K562 (cell line): ENCODE results near the gene ACE. TPM values are rescaled to one million over a fixed set of nuclear protein-coding genes. Genes with fewer than 3 reads are reported as not detected.

ENCODE experiments used
- ATAC-seq: fragments of 200-7000 bp; cut with Tn5 transposase; 3 replicates; pipeline ENCODE4 v1.9.1; 2020; ENCODE audit warnings: moderate library complexity
- BruUV-seq: library from RNA; stranded (reverse); fragments of 400-500 nt; replicated peaks from 2 replicates; lab custom pipeline; 2021; lab: Mats Ljungman, UMichigan
- CTCF ChIA-PET: fragments of 300-600 bp; formaldehyde crosslinking; extraction: SDS; loops from one replicate; lab custom pipeline; 2021; ENCODE audit warnings: low intra/inter-chr PET ratio; lab: Yijun Ruan, JAX
- POLR2A ChIA-PET: fragments of 300-600, 350-650 bp; sonication (Branson Sonifier 250); formaldehyde crosslinking; extraction: SDS; loops from one replicate; lab custom pipeline; 2021; ENCODE audit warnings: antibody characterized with exemption, inconsistent platforms; lab: Yijun Ruan, JAX
- DNase-seq, 4 experiments: peaks; one replicate each; pipeline versions ENCODE4 v3.0.0 to v3.0.0-alpha.2; 2011 to 2018; ENCODE audit warnings: low spot score in 3 of 4, mixed read lengths in 3 of 4; ENCODE audit errors: extremely low read depth in 1 of 4
- FAIRE-seq: peaks from 2 replicates; lab custom pipeline; 2011; peaks lifted over from hg19 to GRCh38; lab: Jason Lieb, UNC
- H2AFZ ChIP-seq: 2 replicates; pipeline ENCODE4 v1.6.0; 2011; ENCODE audit warnings: low read depth, low read length, control low read depth, inconsistent platforms
- H3K27ac ChIP-seq: fragments of 200-600 bp; 3 replicates; pipeline ENCODE4 v1.8.0; 2011; ENCODE audit warnings: low read depth, mild to moderate bottlenecking, control low read depth, inconsistent platforms, low read length, moderate library complexity, mixed read lengths; ENCODE audit errors: extremely low read depth
- H3K27me3 ChIP-seq, 2 experiments: fragments of 300-600 bp in 1 of 2; 2 replicates in 1 of 2; 3 replicates in 1 of 2; pipeline versions ENCODE4 v1.6.0 to v1.8.0; 2011; ENCODE audit warnings: inconsistent platforms in 2 of 2, low read length in 2 of 2, mild to moderate bottlenecking in 1 of 2, mixed read lengths in 1 of 2, moderate library complexity in 1 of 2; ENCODE audit not compliant: control insufficient read depth in 2 of 2, insufficient read depth in 2 of 2
- H3K36me3 ChIP-seq: fragments of 300-600 bp; 3 replicates; pipeline ENCODE4 v1.8.0; 2011; ENCODE audit warnings: mild to moderate bottlenecking, low read length, inconsistent platforms; ENCODE audit not compliant: control insufficient read depth, insufficient read depth
- H3K4me1 ChIP-seq, 2 experiments: fragments of 200-600 bp in 1 of 2; replicated peaks in 1 of 2; 2 replicates in 1 of 2; 3 replicates in 1 of 2; pipeline versions ENCODE4 v1.5.1 to v1.8.0; 2011; ENCODE audit warnings: inconsistent platforms in 2 of 2, low read length in 2 of 2, mild to moderate bottlenecking in 1 of 2, mixed read lengths in 1 of 2, moderate library complexity in 1 of 2; ENCODE audit not compliant: control insufficient read depth in 2 of 2, insufficient read depth in 2 of 2
- H3K4me2 ChIP-seq: 2 replicates; pipeline ENCODE4 v1.6.1; 2011; ENCODE audit warnings: low read length, control low read depth, inconsistent platforms, mixed read lengths; ENCODE audit not compliant: insufficient read depth
- H3K4me3 ChIP-seq: fragments of 200-600 bp; sonication (generic), shearing (Covaris generic); 2 replicates; pipeline ENCODE4 v1.5.1; 2016; ENCODE audit warnings: control low read depth, inconsistent platforms
- H3K79me2 ChIP-seq: fragments of 200-600 bp; 3 replicates; pipeline ENCODE4 v1.8.0; 2011; ENCODE audit warnings: low read length, inconsistent platforms; ENCODE audit not compliant: control insufficient read depth, insufficient read depth
- H3K9ac ChIP-seq, 2 experiments: 2 replicates each; pipeline versions ENCODE4 v1.6.0 to v1.6.1; 2011; ENCODE audit warnings: low read depth in 2 of 2, low read length in 2 of 2, control low read depth in 1 of 2, inconsistent platforms in 1 of 2, mild to moderate bottlenecking in 1 of 2, mixed read lengths in 1 of 2; ENCODE audit not compliant: insufficient read depth in 1 of 2
- H3K9me1 ChIP-seq: one replicate; pipeline ENCODE4 v1.6.0; 2011; ENCODE audit warnings: inconsistent platforms, mild to moderate bottlenecking, low read length, moderate library complexity; ENCODE audit not compliant: control insufficient read depth, insufficient read depth
- H3K9me3 ChIP-seq: replicated peaks from 2 replicates; pipeline ENCODE4 v1.5.1; 2011; ENCODE audit warnings: low read depth, low read length, inconsistent platforms; ENCODE audit not compliant: control insufficient read depth, insufficient read depth
- H4K20me1 ChIP-seq: replicated peaks from 2 replicates; pipeline ENCODE4 v1.6.1; 2011; ENCODE audit warnings: low read length, inconsistent platforms, mixed read lengths; ENCODE audit not compliant: control insufficient read depth, insufficient read depth
- DACH1 ChIP-seq: fragments of 450-650 bp; IDR thresholded peaks from 2 replicates; pipeline ENCODE4 v1.6.1; 2018; ENCODE audit not compliant: partially characterized antibody
- ESRRA ChIP-seq: fragments of 450-650 bp; IDR thresholded peaks from 2 replicates; pipeline ENCODE4 v1.6.1; 2014; ENCODE audit warnings: low read depth, mild to moderate bottlenecking, moderate library complexity, borderline replicate concordance
- HNRNPUL1 ChIP-seq: fragments of 200-400 bp; formaldehyde crosslinking; IDR thresholded peaks from 2 replicates; pipeline ENCODE4 v1.6.1; 2017; ENCODE audit warnings: low read length
- ID3 ChIP-seq, 2 experiments: fragments of 250-450 bp in 1 of 2; fragments of 450-650 bp in 1 of 2; sonication (Bioruptor Pico) in 1 of 2; IDR thresholded peaks; 2 replicates each; pipeline versions ENCODE4 v1.6.1 to v1.8.0; 2016 to 2021; ENCODE audit warnings: mild to moderate bottlenecking in 2 of 2, moderate library complexity in 2 of 2, missing compliant biosample characterization in 1 of 2, missing genetic modification characterization in 1 of 2
- PPARD ChIP-seq: fragments of 250-450 bp; sonication (Bioruptor Pico); IDR thresholded peaks from 2 replicates; pipeline ENCODE4 v1.8.0; 2022; ENCODE audit warnings: inconsistent platforms, mild to moderate bottlenecking, moderate library complexity
- RAD21 ChIP-seq, 2 experiments: fragments of 250-450 bp in 1 of 2; fragments of 450-650 bp in 1 of 2; sonication (Bioruptor Pico) in 1 of 2; formaldehyde crosslinking in 1 of 2; IDR thresholded peaks in 1 of 2; conservative IDR thresholded peaks in 1 of 2; 2 replicates each; pipeline versions ENCODE4 v1.4.0 to v1.8.0; 2020 to 2022; ENCODE audit warnings: mild to moderate bottlenecking in 2 of 2, moderate library complexity in 1 of 2
- ZBTB33 ChIP-seq: sonication (generic); formaldehyde crosslinking; IDR thresholded peaks from 2 replicates; pipeline ENCODE4 v1.8.1; 2023; ENCODE audit warnings: mild to moderate bottlenecking, missing genetic modification reagents
- ZNF143 ChIP-seq: sonication (generic); formaldehyde crosslinking; IDR thresholded peaks from 2 replicates; pipeline ENCODE4 v1.9.0; 2022; ENCODE audit warnings: mild to moderate bottlenecking, missing genetic modification reagents
- ZNF239 ChIP-seq: fragments of 250-450 bp; sonication (Bioruptor Pico); IDR thresholded peaks from 2 replicates; pipeline ENCODE4 v1.4.0; 2020; ENCODE audit warnings: mild to moderate bottlenecking
- ZNF778 ChIP-seq: fragments of 450-650 bp; formaldehyde crosslinking; IDR thresholded peaks from 2 replicates; pipeline ENCODE4 v1.4.0; 2020; ENCODE audit warnings: mild to moderate bottlenecking, moderate library complexity
- in situ Hi-C: fragments of 300-500 bp; cut with MboI; formaldehyde crosslinking; loops from 4 replicates; pipeline ENCODE4 v1.15.0; 2018; ENCODE audit warnings: inconsistent platforms, mixed read lengths
- intact Hi-C: fragments of 100-400 bp; cut with micrococcal nuclease; formaldehyde crosslinking; loops from 2 replicates; pipeline ENCODE4 v1.14.2; 2022
- polyA plus RNA-seq, 8 experiments: library from polyadenylated mRNA; depleted of rRNA in 4 of 8; stranded (reverse) in 5 of 8; unstranded in 3 of 8; fragments of >200 nt; fragmentation: Nextera tagmentation in 2 of 8; fragmentation: Illumina TruSeq in 1 of 8; extraction: Ambion mirVana in 2 of 8; extraction: Trizol in 1 of 8; gene quantifications; 2 replicates each; pipeline versions ENCODE4 v1.2.1 to v1.2.3, GENCODE V29; 2011 to 2014; ENCODE audit warnings: inconsistent platforms in 1 of 8, missing spikeins in 1 of 8
- total RNA-seq, 7 experiments: library from RNA; depleted of rRNA in 6 of 7; stranded (reverse); fragments of >200 nt in 6 of 7; fragmentation: Illumina TruSeq in 2 of 7; extraction: Trizol in 2 of 7; gene quantifications; 2 replicates each; pipeline versions ENCODE4 v1.2.1 to v1.2.3, GENCODE V29; 2011 to 2021; ENCODE audit warnings: low replicate concordance in 1 of 7
- TF ChIP-seq, protein P1 (sequence below): sonication (generic); formaldehyde crosslinking; IDR thresholded peaks from 2 replicates; pipeline ENCODE4 v1.8.0; 2022; ENCODE audit warnings: mild to moderate bottlenecking, missing genetic modification reagents, borderline replicate concordance
- TF ChIP-seq, protein P2 (sequence below): fragments of 450-650 bp; IDR thresholded peaks from 2 replicates; pipeline ENCODE4 v1.6.1; 2014; ENCODE audit warnings: low read depth, mild to moderate bottlenecking, moderate library complexity, borderline replicate concordance

The ACE gene
- total and polyA plus RNA-seq, 9 of the 15 experiments (the other 6 are each of a cell fraction or from before 2014, with no cell fraction given): 0.07 to 2.5 (median 0.47) TPM; not detected in 1

GRCh38 chr17:63543822-63544420, 67.1 kb downstream of the ACE start:
- intact Hi-C loops (no loop called here), in situ Hi-C loops (no loop called here)
- H3K9me1 ChIP-seq: no peaks in the 10 kb centered on the region
- no peaks in the 10 kb centered on the region for H3K36me3 ChIP-seq
- FAIRE-seq (no peak), DNase-seq (no peak), ATAC-seq (no peak)
- no peaks in the 10 kb centered on the region for H3K79me2 ChIP-seq
- H3K27ac ChIP-seq: no peak overlapping the region
- H3K9ac ChIP-seq: peak overlapping the region in 1 of 2 experiments; percentile 51; a peak in 1 of 4 replicates
- no TSS peak for BruUV-seq
- ChIA-PET POLR2A (interaction anchor here (0.6 to 0.8 kb wide), 3 partner anchors 11 to 82 kb away, joined by 3 to 4 read pairs (median 3); no protein-coding TSS in a partner anchor), CTCF (no interaction called here)
- H3K4me1 ChIP-seq: peaks cover 0 to 12% of the 10 kb centered on the region in 2 experiments; a peak in 2 of 5 replicates
- H3K4me3 ChIP-seq: no peak overlapping the region
- TF ChIP-seq RAD21 (CRISPR knock-in tag; conservative IDR thresholded peaks at IDR 0.05 in 1 of 2, IDR thresholded peaks at IDR 0.05 in 1 of 2) (no peak), PPARD (CRISPR knock-in tag) (no peak), ZNF778 (CRISPR knock-in tag) (no peak), ID3 (CRISPR knock-in tag; IDR thresholded peaks at IDR 0.05) (no peak), ID3 (tag; IDR thresholded peaks at IDR 0.05) (no peak), ZNF239 (CRISPR knock-in tag) (no peak), ESRRA (no peak), ZBTB33 (CRISPR knock-in tag) (no peak), ZNF143 (CRISPR knock-in tag) (no peak), DACH1 (no peak), HNRNPUL1 (no peak)
- TF ChIP-seq, protein P1, sequence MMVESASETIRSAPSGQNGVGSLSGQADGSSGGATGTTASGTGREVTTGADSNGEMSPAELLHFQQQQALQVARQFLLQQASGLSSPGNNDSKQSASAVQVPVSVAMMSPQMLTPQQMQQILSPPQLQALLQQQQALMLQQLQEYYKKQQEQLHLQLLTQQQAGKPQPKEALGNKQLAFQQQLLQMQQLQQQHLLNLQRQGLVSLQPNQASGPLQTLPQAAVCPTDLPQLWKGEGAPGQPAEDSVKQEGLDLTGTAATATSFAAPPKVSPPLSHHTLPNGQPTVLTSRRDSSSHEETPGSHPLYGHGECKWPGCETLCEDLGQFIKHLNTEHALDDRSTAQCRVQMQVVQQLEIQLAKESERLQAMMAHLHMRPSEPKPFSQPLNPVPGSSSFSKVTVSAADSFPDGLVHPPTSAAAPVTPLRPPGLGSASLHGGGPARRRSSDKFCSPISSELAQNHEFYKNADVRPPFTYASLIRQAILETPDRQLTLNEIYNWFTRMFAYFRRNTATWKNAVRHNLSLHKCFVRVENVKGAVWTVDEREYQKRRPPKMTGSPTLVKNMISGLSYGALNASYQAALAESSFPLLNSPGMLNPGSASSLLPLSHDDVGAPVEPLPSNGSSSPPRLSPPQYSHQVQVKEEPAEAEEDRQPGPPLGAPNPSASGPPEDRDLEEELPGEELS (CRISPR knock-in tag): no peak
- TF ChIP-seq, protein P2, sequence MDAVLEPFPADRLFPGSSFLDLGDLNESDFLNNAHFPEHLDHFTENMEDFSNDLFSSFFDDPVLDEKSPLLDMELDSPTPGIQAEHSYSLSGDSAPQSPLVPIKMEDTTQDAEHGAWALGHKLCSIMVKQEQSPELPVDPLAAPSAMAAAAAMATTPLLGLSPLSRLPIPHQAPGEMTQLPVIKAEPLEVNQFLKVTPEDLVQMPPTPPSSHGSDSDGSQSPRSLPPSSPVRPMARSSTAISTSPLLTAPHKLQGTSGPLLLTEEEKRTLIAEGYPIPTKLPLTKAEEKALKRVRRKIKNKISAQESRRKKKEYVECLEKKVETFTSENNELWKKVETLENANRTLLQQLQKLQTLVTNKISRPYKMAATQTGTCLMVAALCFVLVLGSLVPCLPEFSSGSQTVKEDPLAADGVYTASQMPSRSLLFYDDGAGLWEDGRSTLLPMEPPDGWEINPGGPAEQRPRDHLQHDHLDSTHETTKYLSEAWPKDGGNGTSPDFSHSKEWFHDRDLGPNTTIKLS: no peak
- no peaks in the 10 kb centered on the region for H4K20me1 ChIP-seq
- H3K4me2 ChIP-seq: no peak overlapping the region
- H3K27me3 ChIP-seq: peaks cover 6 to 12% of the 10 kb centered on the region in 2 experiments; a peak in 3 of 5 replicates
- H2AFZ ChIP-seq: no peak overlapping the region
- H3K9me3 ChIP-seq: no peaks in the 10 kb centered on the region
